ENCODE measurements around the gene HIPK2. TPM values are rescaled to one million over a fixed set of nuclear protein-coding genes. Genes with fewer than 3 reads are reported as not detected.

The HIPK2 gene
- total and polyA plus RNA-seq, 2 experiments from 2014 or later, result 7.3 to 16.9 TPM

DNA sequence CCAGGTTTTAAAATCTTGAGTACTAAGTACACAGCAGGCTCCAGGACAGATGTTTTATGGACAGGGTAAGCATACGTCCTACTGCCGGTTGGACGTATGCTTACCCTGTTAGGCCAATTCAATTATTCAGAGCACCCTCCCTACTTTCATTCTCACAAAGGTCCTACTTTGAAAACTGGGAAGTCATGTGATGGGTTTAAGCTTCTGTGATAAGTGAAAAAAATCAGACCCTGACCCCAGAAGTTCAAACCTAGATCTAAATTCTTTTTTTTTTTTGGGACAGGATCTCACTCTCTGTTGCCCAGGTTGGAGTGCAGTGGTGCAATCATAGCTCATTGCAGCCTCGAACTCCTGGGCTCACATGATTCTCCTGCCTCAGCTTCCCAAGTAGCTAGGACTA lies 55.2 kb downstream of the HIPK2 start:
- H3K4me1 ChIP-seq (ENCODE audit: insufficient read depth), result no peaks in the 10 kb centered on the region; the same call in 1 of the 2 replicates
- no peak overlapping the region for H3K4me3 ChIP-seq
- peaks cover 18% of the 10 kb centered on the region for H3K79me2 ChIP-seq (replicated peaks; ENCODE audit: insufficient read depth)
- Mint-ChIP-seq H3K27ac (no peak overlapping the region), H3K4me1 (peaks cover 11% of the 10 kb centered on the region), H3K4me3 (no peak overlapping the region), H3K9me3 (no peaks in the 10 kb centered on the region), H3K27me3 (ENCODE audit: insufficient read depth, low read depth, poor library complexity) (no peaks in the 10 kb centered on the region), H3K36me3 (ENCODE audit: low read depth) (no peaks in the 10 kb centered on the region)
- 0 out of 2 replicates have a peak, but pooled peaks cover 10% of the 10 kb centered on the region for H3K9me2 ChIP-seq (ENCODE audit: insufficient read depth)
- H3K36me3 ChIP-seq (ENCODE audit: insufficient read depth), result no peaks in the 10 kb centered on the region
- TF ChIP-seq STAT1 (IDR thresholded peaks at IDR 0.05; ENCODE audit: unreplicated experiment) (no peak), POLR2AphosphoS5 (IDR thresholded peaks at IDR 0.05; ENCODE audit: low read depth) (no peak), EZH2phosphoT487 (IDR thresholded peaks at IDR 0.05; ENCODE audit: unreplicated experiment) (no peak), EZH2 (IDR thresholded peaks at IDR 0.05; ENCODE audit: low read depth, unreplicated experiment) (no peak), NANOG (IDR thresholded peaks at IDR 0.05; ENCODE audit: borderline replicate concordance) (no peak), JUNB (IDR thresholded peaks at IDR 0.05; ENCODE audit: unreplicated experiment) (no peak), ZNF331 (CRISPR knock-in tag; IDR thresholded peaks at IDR 0.05; ENCODE audit: low read depth) (no peak), CREB1 (CRISPR knock-in tag; IDR thresholded peaks at IDR 0.05; ENCODE audit: low read depth) (no peak)
- TF ChIP-seq, protein P1, sequence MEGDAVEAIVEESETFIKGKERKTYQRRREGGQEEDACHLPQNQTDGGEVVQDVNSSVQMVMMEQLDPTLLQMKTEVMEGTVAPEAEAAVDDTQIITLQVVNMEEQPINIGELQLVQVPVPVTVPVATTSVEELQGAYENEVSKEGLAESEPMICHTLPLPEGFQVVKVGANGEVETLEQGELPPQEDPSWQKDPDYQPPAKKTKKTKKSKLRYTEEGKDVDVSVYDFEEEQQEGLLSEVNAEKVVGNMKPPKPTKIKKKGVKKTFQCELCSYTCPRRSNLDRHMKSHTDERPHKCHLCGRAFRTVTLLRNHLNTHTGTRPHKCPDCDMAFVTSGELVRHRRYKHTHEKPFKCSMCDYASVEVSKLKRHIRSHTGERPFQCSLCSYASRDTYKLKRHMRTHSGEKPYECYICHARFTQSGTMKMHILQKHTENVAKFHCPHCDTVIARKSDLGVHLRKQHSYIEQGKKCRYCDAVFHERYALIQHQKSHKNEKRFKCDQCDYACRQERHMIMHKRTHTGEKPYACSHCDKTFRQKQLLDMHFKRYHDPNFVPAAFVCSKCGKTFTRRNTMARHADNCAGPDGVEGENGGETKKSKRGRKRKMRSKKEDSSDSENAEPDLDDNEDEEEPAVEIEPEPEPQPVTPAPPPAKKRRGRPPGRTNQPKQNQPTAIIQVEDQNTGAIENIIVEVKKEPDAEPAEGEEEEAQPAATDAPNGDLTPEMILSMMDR (conservative IDR thresholded peaks at IDR 0.05; ENCODE audit: low read depth in 2 of 2), result no peak
- TF ChIP-seq, protein P2, sequence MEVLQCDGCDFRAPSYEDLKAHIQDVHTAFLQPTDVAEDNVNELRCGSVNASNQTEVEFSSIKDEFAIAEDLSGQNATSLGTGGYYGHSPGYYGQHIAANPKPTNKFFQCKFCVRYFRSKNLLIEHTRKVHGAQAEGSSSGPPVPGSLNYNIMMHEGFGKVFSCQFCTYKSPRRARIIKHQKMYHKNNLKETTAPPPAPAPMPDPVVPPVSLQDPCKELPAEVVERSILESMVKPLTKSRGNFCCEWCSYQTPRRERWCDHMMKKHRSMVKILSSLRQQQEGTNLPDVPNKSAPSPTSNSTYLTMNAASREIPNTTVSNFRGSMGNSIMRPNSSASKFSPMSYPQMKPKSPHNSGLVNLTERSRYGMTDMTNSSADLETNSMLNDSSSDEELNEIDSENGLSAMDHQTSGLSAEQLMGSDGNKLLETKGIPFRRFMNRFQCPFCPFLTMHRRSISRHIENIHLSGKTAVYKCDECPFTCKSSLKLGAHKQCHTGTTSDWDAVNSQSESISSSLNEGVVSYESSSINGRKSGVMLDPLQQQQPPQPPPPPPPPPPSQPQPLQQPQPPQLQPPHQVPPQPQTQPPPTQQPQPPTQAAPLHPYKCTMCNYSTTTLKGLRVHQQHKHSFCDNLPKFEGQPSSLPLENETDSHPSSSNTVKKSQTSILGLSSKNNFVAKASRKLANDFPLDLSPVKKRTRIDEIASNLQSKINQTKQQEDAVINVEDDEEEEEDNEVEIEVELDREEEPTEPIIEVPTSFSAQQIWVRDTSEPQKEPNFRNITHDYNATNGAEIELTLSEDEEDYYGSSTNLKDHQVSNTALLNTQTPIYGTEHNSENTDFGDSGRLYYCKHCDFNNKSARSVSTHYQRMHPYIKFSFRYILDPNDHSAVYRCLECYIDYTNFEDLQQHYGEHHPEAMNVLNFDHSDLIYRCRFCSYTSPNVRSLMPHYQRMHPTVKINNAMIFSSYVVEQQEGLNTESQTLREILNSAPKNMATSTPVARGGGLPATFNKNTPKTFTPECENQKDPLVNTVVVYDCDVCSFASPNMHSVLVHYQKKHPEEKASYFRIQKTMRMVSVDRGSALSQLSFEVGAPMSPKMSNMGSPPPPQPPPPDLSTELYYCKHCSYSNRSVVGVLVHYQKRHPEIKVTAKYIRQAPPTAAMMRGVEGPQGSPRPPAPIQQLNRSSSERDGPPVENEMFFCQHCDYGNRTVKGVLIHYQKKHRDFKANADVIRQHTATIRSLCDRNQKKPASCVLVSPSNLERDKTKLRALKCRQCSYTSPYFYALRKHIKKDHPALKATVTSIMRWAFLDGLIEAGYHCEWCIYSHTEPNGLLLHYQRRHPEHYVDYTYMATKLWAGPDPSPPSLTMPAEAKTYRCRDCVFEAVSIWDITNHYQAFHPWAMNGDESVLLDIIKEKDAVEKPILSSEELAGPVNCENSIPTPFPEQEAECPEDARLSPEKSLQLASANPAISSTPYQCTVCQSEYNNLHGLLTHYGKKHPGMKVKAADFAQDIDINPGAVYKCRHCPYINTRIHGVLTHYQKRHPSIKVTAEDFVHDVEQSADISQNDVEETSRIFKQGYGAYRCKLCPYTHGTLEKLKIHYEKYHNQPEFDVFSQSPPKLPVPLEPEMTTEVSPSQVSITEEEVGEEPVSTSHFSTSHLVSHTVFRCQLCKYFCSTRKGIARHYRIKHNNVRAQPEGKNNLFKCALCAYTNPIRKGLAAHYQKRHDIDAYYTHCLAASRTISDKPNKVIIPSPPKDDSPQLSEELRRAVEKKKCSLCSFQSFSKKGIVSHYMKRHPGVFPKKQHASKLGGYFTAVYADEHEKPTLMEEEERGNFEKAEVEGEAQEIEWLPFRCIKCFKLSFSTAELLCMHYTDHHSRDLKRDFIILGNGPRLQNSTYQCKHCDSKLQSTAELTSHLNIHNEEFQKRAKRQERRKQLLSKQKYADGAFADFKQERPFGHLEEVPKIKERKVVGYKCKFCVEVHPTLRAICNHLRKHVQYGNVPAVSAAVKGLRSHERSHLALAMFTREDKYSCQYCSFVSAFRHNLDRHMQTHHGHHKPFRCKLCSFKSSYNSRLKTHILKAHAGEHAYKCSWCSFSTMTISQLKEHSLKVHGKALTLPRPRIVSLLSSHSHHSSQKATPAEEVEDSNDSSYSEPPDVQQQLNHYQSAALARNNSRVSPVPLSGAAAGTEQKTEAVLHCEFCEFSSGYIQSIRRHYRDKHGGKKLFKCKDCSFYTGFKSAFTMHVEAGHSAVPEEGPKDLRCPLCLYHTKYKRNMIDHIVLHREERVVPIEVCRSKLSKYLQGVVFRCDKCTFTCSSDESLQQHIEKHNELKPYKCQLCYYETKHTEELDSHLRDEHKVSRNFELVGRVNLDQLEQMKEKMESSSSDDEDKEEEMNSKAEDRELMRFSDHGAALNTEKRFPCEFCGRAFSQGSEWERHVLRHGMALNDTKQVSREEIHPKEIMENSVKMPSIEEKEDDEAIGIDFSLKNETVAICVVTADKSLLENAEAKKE (CRISPR knock-in tag; IDR thresholded peaks at IDR 0.05), result no peak
- TF ChIP-seq, protein P3, sequence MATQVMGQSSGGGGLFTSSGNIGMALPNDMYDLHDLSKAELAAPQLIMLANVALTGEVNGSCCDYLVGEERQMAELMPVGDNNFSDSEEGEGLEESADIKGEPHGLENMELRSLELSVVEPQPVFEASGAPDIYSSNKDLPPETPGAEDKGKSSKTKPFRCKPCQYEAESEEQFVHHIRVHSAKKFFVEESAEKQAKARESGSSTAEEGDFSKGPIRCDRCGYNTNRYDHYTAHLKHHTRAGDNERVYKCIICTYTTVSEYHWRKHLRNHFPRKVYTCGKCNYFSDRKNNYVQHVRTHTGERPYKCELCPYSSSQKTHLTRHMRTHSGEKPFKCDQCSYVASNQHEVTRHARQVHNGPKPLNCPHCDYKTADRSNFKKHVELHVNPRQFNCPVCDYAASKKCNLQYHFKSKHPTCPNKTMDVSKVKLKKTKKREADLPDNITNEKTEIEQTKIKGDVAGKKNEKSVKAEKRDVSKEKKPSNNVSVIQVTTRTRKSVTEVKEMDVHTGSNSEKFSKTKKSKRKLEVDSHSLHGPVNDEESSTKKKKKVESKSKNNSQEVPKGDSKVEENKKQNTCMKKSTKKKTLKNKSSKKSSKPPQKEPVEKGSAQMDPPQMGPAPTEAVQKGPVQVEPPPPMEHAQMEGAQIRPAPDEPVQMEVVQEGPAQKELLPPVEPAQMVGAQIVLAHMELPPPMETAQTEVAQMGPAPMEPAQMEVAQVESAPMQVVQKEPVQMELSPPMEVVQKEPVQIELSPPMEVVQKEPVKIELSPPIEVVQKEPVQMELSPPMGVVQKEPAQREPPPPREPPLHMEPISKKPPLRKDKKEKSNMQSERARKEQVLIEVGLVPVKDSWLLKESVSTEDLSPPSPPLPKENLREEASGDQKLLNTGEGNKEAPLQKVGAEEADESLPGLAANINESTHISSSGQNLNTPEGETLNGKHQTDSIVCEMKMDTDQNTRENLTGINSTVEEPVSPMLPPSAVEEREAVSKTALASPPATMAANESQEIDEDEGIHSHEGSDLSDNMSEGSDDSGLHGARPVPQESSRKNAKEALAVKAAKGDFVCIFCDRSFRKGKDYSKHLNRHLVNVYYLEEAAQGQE (IDR thresholded peaks at IDR 0.05; ENCODE audit: unreplicated experiment), result no peak
- TF ChIP-seq, protein P4, sequence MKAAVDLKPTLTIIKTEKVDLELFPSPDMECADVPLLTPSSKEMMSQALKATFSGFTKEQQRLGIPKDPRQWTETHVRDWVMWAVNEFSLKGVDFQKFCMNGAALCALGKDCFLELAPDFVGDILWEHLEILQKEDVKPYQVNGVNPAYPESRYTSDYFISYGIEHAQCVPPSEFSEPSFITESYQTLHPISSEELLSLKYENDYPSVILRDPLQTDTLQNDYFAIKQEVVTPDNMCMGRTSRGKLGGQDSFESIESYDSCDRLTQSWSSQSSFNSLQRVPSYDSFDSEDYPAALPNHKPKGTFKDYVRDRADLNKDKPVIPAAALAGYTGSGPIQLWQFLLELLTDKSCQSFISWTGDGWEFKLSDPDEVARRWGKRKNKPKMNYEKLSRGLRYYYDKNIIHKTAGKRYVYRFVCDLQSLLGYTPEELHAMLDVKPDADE (IDR thresholded peaks at IDR 0.05), result no peak
- H4K20me1 ChIP-seq (replicated peaks; ENCODE audit: insufficient read depth), result 0 out of 2 replicates have a peak, but pooled peaks cover 5% of the 10 kb centered on the region
- H3K27ac ChIP-seq (ENCODE audit: low read depth), result no peak overlapping the region
- ATAC-seq, result no peak
- no peak overlapping the region for H2AFZ ChIP-seq
- no peak for DNase-seq (ENCODE audit: low spot score)
- H3F3A ChIP-seq (replicated peaks; ENCODE audit: low read depth), result no peaks in the 10 kb centered on the region
- no peaks in the 10 kb centered on the region for H3K27me3 ChIP-seq (ENCODE audit: insufficient read depth)
- no peak overlapping the region for H3K4me2 ChIP-seq

Data from GM23338 (cell line).